Adipocyte (in vitro differentiated cells): Measurements from ENCODE around the gene CAPN11.

ENCODE experiments used
- DNase-seq: peaks from one replicate; pipeline ENCODE4 v3.0.0-alpha.2; 2015; ENCODE audit warnings: low read depth
- H3K27me3 ChIP-seq: replicated peaks from 2 replicates; pipeline ENCODE4 v1.7.0; 2013; ENCODE audit warnings: mild to moderate bottlenecking, low read length, moderate library complexity; ENCODE audit not compliant: control insufficient read depth, insufficient read depth
- H3K36me3 ChIP-seq: 2 replicates; pipeline ENCODE4 v1.7.0; 2013; ENCODE audit warnings: low read length, mild to moderate bottlenecking, moderate library complexity; ENCODE audit not compliant: control insufficient read depth, insufficient read depth, severe bottlenecking
- H3K4me1 ChIP-seq: 2 replicates; pipeline ENCODE4 v1.7.0; 2013; ENCODE audit warnings: mild to moderate bottlenecking, low read length, moderate library complexity; ENCODE audit not compliant: control insufficient read depth, insufficient read depth
- H3K4me3 ChIP-seq: 2 replicates; pipeline ENCODE4 v1.7.0; 2013; ENCODE audit warnings: mild to moderate bottlenecking, low read length, moderate library complexity
- H3K9ac ChIP-seq: 2 replicates; pipeline ENCODE4 v1.7.0; 2013; ENCODE audit warnings: mild to moderate bottlenecking, low read length, moderate library complexity
- H3K9me3 ChIP-seq: 2 replicates; pipeline ENCODE4 v1.7.0; 2013; ENCODE audit warnings: mild to moderate bottlenecking, low read length, moderate library complexity; ENCODE audit not compliant: control insufficient read depth

Gene CAPN11

DNA sequence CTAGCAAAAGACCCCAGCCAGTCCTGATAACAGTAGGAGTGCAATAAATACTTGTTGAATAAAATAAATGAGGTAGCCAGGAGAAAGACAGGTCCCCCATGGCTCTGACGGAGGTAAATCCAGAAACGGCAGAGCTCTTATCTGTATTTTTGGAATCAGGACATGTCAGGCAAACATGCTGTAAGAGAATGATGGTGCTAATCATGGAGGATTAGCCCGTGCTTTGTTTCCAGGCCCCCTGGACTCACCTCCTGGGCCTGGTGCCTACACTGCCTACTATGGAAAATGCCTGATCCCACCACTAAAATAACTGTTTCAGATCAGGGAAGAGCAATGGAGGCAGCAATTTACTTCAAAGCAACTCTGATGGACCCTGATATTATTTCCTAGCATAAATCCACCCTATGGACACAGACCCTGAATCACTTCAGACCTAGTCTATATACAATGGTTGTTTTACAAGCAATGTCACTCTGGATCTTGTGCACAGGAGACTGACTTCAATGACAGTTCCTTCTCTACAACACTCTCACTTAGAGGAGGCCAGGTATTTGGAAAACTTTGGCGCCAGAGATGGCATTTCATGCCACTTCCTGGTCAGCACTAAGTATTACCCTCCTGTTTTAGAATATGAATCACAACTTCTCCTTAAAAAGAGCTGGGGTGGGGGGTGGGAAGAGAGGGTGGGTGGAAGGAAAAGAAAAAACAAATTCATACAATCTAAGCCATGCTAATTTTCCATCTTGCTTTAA is 37.8 kb upstream of the CAPN11 start:
- H3K27me3 ChIP-seq = no peaks in the 10 kb centered on the region
- H3K36me3 ChIP-seq = no peaks in the 10 kb centered on the region
- no peak overlapping the region for H3K4me3 ChIP-seq
- H3K4me1 ChIP-seq = peaks cover 57% of the 10 kb centered on the region
- H3K9ac ChIP-seq = no peak overlapping the region
- no peak for DNase-seq
- no peaks in the 10 kb centered on the region for H3K9me3 ChIP-seq

DNA sequence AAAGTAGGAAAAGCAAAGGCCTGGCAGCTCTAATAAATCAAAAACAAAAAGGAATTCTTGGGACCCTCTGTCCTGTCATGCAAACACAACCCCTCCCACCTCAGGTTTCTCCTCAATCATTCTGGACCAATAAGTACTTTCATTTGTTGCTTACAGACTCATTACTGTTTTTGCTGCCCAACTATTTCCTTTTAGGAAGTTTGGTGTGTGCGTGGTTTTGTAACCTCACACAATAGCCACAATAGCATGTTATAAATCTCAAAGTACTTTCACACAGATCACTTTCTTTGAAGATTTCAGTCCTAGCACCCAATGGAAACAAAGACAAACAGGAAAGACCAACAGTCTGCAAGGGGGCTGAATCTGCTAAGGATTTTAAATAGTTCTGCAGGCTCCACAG is 35.8 kb upstream of the CAPN11 start:
- no peak for DNase-seq
- Histone ChIP-seq H3K27me3 (no peaks in the 10 kb centered on the region), H3K4me1 (peaks cover 45% of the 10 kb centered on the region), H3K4me3 (no peak overlapping the region), H3K9me3 (no peaks in the 10 kb centered on the region), H3K9ac (no peak overlapping the region), H3K36me3 (no peaks in the 10 kb centered on the region)

DNA sequence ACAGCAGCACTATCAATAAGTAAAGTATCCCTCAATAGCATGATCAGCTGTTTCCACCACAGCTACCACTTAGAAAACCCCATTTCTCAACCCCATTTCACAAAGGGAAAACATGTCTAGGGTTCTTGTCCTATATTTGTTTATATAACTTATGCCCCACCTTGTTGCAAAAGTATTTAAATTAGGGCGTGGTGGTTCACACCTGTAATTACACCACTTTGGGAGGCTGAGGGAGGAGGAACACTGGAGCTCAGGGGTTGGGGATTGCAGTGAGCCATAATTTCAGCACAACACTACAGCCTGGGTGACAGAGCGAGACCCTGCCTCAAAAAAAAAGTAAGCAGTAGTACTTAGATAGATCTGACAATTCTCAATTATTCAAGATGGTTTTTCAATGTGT is 35.1 kb upstream of the CAPN11 start:
- no peaks in the 10 kb centered on the region for H3K27me3 ChIP-seq
- H3K4me3 ChIP-seq = no peak overlapping the region
- H3K9ac ChIP-seq = no peak overlapping the region
- DNase-seq = no peak
- H3K36me3 ChIP-seq = no peaks in the 10 kb centered on the region
- H3K9me3 ChIP-seq = no peaks in the 10 kb centered on the region
- peaks cover 48% of the 10 kb centered on the region for H3K4me1 ChIP-seq

- Histone ChIP-seq H3K27me3 (no peaks in the 10 kb centered on the region), H3K9ac (peak overlapping the region; percentile 81), H3K4me3 (peak overlapping the region; percentile 85), H3K4me1 (peaks cover 38% of the 10 kb centered on the region), H3K36me3 (no peaks in the 10 kb centered on the region), H3K9me3 (no peaks in the 10 kb centered on the region)
- peak; percentile 86 for DNase-seq
Observed at GRCh38 chr6:44126320-44127149, 32.1 kb upstream of the CAPN11 start.

DNA sequence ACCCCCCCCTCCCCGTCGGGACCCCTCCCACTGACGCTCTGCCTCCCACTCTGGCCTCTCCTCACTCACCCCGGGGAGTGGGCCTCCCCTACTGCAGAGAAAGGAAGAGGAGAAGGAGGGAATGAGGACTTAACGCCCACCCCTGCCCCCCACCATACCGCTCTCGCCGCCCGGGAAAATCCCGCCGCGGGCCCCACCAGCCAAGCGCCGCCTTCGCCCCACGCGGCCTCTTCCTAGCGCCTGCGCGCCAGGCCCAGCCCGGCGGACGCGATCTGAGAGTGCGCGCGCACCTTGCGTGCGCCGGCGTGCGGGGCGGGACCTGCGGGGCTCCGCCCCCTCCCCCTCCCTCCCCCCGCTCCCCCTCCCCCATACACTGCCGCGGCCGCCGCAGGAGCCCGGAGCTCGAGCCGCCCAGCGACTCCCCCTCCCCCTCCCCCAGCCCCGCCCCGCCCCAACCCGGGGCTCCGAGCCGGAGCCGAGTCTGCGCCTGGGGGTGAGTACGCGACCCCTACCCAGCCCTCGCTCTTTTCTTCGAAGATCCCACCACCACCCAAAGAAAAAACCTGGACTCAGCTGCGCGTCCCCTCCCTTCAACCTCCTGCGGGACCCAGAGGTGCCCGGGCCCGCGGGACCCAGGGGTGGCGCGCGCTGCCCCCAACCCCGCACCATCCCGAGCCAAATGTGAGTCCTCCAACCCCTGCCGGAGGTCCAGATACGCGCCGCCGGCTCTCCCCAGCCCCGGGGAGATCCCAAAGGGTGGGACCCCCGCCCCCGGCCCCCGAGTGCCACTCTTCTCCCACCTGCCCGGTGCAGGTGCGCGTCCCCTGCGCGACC is 31.2 kb upstream of the CAPN11 start, which contains the start of the genes MRPL14 and TMEM63B:
MRPL14 (minus strand) TSS at position 267 of the 834 bp plus-strand sequence. CDS start 10,841 bp downstream, outside the sequence.
TMEM63B (plus strand) TSS at position 369 of the 834 bp plus-strand sequence. CDS start 7,031 bp downstream, outside the sequence.
- H3K27me3 ChIP-seq = no peaks in the 10 kb centered on the region
- peak within 1 kb of the TSS; percentile 91 for H3K9ac ChIP-seq
- H3K4me1 ChIP-seq = peaks cover 36% of the 10 kb centered on the region
- peak within 1 kb of the TSS; percentile 85 for H3K4me3 ChIP-seq
- H3K9me3 ChIP-seq = no peaks in the 10 kb centered on the region
- no peaks in the 10 kb centered on the region for H3K36me3 ChIP-seq
- peak; percentile 97 for DNase-seq

DNA sequence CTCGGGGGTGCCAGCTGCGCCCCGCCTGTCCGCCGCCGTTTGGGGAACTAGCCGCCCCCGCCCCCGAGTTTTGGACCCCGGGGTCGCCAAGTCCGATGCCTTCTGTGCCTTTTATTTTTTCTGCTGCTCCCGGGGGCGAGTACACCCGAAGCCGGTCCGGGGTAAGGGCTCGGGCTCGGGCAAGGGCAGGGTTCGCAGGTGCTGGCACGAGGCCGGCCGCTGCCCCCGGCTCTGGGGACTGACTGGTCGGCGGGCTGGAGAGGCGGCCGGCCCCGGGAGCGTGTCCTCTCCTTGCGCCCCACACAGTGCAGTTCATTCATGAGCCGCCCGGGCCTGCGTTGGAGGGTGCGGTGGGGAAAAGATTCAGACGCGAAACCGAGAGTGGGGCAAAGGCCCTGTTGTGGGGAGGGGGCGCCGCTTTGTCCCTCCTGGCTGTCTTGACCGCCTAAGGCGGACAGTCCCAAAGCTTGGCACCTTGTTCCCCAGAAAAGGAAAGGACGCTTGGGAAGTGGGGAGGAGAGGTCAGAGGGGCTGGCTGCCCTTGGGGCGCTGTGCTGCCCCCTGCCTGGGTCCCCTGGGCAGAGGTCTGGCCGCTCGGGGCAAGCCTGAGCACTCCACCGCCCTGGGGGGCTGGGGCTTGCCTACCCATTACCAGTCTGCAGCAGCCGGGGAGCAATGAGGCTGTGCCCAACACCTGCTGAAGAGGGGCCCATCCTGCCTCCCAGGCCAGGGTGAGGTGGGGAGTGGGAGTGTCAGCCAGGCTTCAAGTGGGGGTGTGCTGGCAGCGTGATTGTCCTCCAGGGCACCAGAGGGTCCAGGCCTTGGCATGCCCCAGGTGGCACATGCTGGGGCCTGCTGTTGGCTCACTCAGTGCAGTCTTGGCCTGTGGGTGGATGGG is 30.4 kb upstream of the CAPN11 start:
- Histone ChIP-seq H3K4me1 (peaks cover 35% of the 10 kb centered on the region), H3K36me3 (no peaks in the 10 kb centered on the region), H3K9me3 (no peaks in the 10 kb centered on the region), H3K9ac (peak overlapping the region; percentile 91), H3K27me3 (no peaks in the 10 kb centered on the region), H3K4me3 (peak overlapping the region; percentile 84)
- DNase-seq = peak; percentile 75

GRCh38 chr6:44129841-44130322 is 28.7 kb upstream of the CAPN11 start:
- H3K9me3 ChIP-seq = no peaks in the 10 kb centered on the region
- no peak for DNase-seq

GRCh38 chr6:44131892-44132291 is 26.7 kb upstream of the CAPN11 start:
- DNase-seq = no peak
- peaks cover 20% of the 10 kb centered on the region for H3K36me3 ChIP-seq
- H3K9me3 ChIP-seq = no peaks in the 10 kb centered on the region
- H3K4me3 ChIP-seq = no peak overlapping the region
- no peak overlapping the region for H3K9ac ChIP-seq
- H3K27me3 ChIP-seq = no peaks in the 10 kb centered on the region
- peaks cover 17% of the 10 kb centered on the region for H3K4me1 ChIP-seq

More at GRCh38 chr6:44129841-44130322, 28.7 kb upstream of the CAPN11 start:
- H3K9ac ChIP-seq = no peak overlapping the region
- no peaks in the 10 kb centered on the region for H3K27me3 ChIP-seq
- H3K4me3 ChIP-seq = no peak overlapping the region
- H3K4me1 ChIP-seq = peaks cover 33% of the 10 kb centered on the region
- peaks cover 6% of the 10 kb centered on the region for H3K36me3 ChIP-seq

- Histone ChIP-seq H3K36me3 (peaks cover 26% of the 10 kb centered on the region), H3K9ac (peak overlapping the region; percentile 62), H3K27me3 (no peaks in the 10 kb centered on the region), H3K9me3 (no peaks in the 10 kb centered on the region), H3K4me3 (no peak overlapping the region), H3K4me1 (peaks cover 17% of the 10 kb centered on the region)
- no peak for DNase-seq
Observed at GRCh38 chr6:44132476-44132875, 26.1 kb upstream of the CAPN11 start.
